Mesothelial cell of epicardium (in vitro differentiated cells): ENCODE results near the gene TSC22D4. TPM values are rescaled to one million over a fixed set of nuclear protein-coding genes. Genes with fewer than 3 reads are reported as not detected.
"Not testable (repeated sequence)": the region's sequence is repeated elsewhere in the genome, so short reads cannot be mapped to it uniquely, and the experiment has no call there.

Experiments
- DNase-seq, 2 experiments: peaks; one replicate each; pipeline ENCODE4 v3.0.0; 2021; ENCODE audit warnings: low spot score in 2 of 2; ENCODE audit not compliant: unreplicated experiment in 2 of 2
- H3K27ac Mint-ChIP-seq: 2 replicates; pipeline ENCODE4 v1.8.0; 2021; ENCODE audit warnings: mixed read lengths
- H3K27me3 Mint-ChIP-seq: 2 replicates; pipeline ENCODE4 v1.8.0; 2021; ENCODE audit warnings: low read depth, mixed read lengths
- H3K36me3 Mint-ChIP-seq: 2 replicates; pipeline ENCODE4 v1.8.0; 2021; ENCODE audit warnings: mixed read lengths
- H3K4me1 Mint-ChIP-seq: 2 replicates; pipeline ENCODE4 v1.8.0; 2021; ENCODE audit warnings: mixed read lengths
- H3K4me3 Mint-ChIP-seq: 2 replicates; pipeline ENCODE4 v1.8.0; 2021; ENCODE audit warnings: mild to moderate bottlenecking, moderate library complexity, mixed read lengths
- H3K9me3 Mint-ChIP-seq: 2 replicates; pipeline ENCODE4 v1.8.0; 2021; ENCODE audit warnings: mixed read lengths
- total RNA-seq: library from RNA; stranded (reverse); gene quantifications from 3 replicates; pipeline ENCODE4 v1.2.1, GENCODE V29; 2021
- TF ChIP-seq, protein P1 (sequence below): fragments of 200-600 bp; sonication (generic); IDR thresholded peaks from one replicate; pipeline ENCODE4 v1.5.0; 2021; ENCODE audit warnings: antibody characterized with exemption; ENCODE audit not compliant: unreplicated experiment

The TSC22D4 gene
- total RNA-seq, 1 donor from 2014 or later: 52.4 TPM

DNA sequence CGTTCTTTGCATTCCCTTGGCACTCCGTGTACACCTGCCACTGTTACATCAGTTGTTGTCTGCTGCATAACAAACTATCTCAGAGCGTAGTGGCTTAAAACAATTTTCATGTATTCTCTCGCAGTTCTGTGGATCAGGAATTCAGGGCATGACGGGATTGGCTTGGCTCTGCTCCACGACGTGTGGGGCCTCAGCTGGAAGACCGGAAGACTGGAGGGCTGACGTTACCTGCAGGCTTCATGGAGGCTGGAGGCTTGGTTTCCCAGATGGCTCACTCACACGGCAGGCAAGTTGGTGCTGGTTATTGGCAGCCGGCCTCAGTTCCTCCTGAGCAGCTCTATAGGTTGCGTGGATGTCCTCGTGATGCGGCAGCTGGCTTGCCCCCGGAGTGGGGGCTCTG is 30.2 kb upstream of the TSC22D4 start:
- Mint-ChIP-seq H3K4me1 (peaks cover 4% of the 10 kb centered on the region), H3K36me3 (no peaks in the 10 kb centered on the region), H3K9me3 (no peaks in the 10 kb centered on the region), H3K27ac (no peak overlapping the region), H3K27me3 (no peaks in the 10 kb centered on the region), H3K4me3 (no peak overlapping the region)
- DNase-seq: no peak
- TF ChIP-seq, protein P1, sequence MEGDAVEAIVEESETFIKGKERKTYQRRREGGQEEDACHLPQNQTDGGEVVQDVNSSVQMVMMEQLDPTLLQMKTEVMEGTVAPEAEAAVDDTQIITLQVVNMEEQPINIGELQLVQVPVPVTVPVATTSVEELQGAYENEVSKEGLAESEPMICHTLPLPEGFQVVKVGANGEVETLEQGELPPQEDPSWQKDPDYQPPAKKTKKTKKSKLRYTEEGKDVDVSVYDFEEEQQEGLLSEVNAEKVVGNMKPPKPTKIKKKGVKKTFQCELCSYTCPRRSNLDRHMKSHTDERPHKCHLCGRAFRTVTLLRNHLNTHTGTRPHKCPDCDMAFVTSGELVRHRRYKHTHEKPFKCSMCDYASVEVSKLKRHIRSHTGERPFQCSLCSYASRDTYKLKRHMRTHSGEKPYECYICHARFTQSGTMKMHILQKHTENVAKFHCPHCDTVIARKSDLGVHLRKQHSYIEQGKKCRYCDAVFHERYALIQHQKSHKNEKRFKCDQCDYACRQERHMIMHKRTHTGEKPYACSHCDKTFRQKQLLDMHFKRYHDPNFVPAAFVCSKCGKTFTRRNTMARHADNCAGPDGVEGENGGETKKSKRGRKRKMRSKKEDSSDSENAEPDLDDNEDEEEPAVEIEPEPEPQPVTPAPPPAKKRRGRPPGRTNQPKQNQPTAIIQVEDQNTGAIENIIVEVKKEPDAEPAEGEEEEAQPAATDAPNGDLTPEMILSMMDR: no peak

DNA sequence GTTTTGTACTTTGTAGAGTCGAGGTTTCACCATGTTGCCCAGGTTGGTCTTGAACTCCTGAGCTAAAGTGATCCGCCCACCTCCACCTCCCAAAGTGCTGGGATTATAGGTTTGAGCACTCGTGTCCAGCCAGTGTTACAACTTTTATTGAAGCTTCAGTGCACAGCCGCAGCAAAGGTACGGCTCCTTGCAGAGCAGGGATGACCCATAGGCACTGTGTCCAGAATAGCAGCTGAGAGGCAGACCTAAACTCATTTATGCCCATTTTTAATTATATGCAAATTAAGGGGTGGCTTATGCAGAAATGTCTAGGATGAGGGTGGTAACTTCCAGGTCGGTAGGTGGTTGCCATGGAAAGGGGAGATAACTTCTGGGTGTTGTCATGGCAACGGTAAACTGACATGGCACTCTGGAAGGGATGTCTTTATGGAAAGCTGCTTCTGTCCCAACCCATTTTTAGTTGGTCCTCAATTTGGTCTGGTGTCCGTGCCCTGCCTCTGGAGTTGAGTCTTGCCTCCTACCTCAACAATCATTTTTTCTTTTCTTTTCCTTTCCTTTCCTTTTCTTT is 27.4 kb upstream of the TSC22D4 start:
- Mint-ChIP-seq H3K4me3 (no peak overlapping the region), H3K9me3 (no peaks in the 10 kb centered on the region), H3K27me3 (no peaks in the 10 kb centered on the region), H3K27ac (no peak overlapping the region), H3K4me1 (peaks cover 14% of the 10 kb centered on the region), H3K36me3 (no peaks in the 10 kb centered on the region)
- DNase-seq: no peak
- TF ChIP-seq, protein P1: no peak

GRCh38 chr7:100504887-100505611 is 26.0 kb upstream of the TSC22D4 start:
- Mint-ChIP-seq H3K36me3 (no peaks in the 10 kb centered on the region), H3K27me3 (no peaks in the 10 kb centered on the region), H3K9me3 (no peaks in the 10 kb centered on the region), H3K4me3 (no peak overlapping the region), H3K27ac (no peak overlapping the region), H3K4me1 (peaks cover 14% of the 10 kb centered on the region)
- TF ChIP-seq, protein P1: no peak
- DNase-seq: no peak

GRCh38 chr7:100504031-100504430 is 25.0 kb upstream of the TSC22D4 start:
- not testable (repeated sequence) for H3K27me3 Mint-ChIP-seq, H3K9me3 Mint-ChIP-seq, DNase-seq, H3K36me3 Mint-ChIP-seq, H3K4me1 Mint-ChIP-seq, H3K4me3 Mint-ChIP-seq
- H3K27ac Mint-ChIP-seq: peak overlapping the region; percentile 90

GRCh38 chr7:100500743-100501142 is 21.7 kb upstream of the TSC22D4 start:
- not testable (repeated sequence) for H3K9me3 Mint-ChIP-seq, DNase-seq, H3K27ac Mint-ChIP-seq, H3K27me3 Mint-ChIP-seq, H3K4me3 Mint-ChIP-seq, H3K36me3 Mint-ChIP-seq
- peaks cover 13% of the 10 kb centered on the region for H3K4me1 Mint-ChIP-seq

GRCh38 chr7:100496509-100496908 is 17.5 kb upstream of the TSC22D4 start:
- Mint-ChIP-seq H3K36me3 (peaks cover 3% of the 10 kb centered on the region), H3K27ac (peak overlapping the region; percentile 35), H3K4me3 (no peak overlapping the region)

More at GRCh38 chr7:100496509-100496908, 17.5 kb upstream of the TSC22D4 start:
- H3K4me1 Mint-ChIP-seq: peaks cover 16% of the 10 kb centered on the region
- no peaks in the 10 kb centered on the region for H3K9me3 Mint-ChIP-seq
- TF ChIP-seq, protein P1: no peak
- H3K27me3 Mint-ChIP-seq: no peaks in the 10 kb centered on the region
- DNase-seq: no peak
